Activated CD8-positive, alpha-beta T cell treated with anti-CD3 and anti-CD28 coated beads for 36 hours (primary cell): ENCODE results near the gene SAMD8. TPM values are rescaled to one million over a fixed set of nuclear protein-coding genes. Genes with fewer than 3 reads are reported as not detected.
"Not testable (repeated sequence)": the region's sequence is repeated elsewhere in the genome, so short reads cannot be mapped to it uniquely, and the experiment has no call there.

ENCODE experiments used
- ATAC-seq: fragments of 200-7000 bp; cut with Tn5 transposase; one replicate; pipeline ENCODE4 v1.10.0; 2021; ENCODE audit warnings: mild to moderate bottlenecking, moderate library complexity
- CTCF ChIA-PET: fragments of 350-600 bp; sonication (Branson Sonifier 250); formaldehyde crosslinking; loops from one replicate; lab custom pipeline; 2021; ENCODE audit warnings: antibody characterized with exemption; lab: Charles Lee
- POLR2A ChIA-PET: fragments of 350-600 bp; sonication (Branson Sonifier 250); formaldehyde crosslinking; loops from one replicate; lab custom pipeline; 2021; ENCODE audit warnings: antibody characterized with exemption; lab: Charles Lee
- DNase-seq: peaks from one replicate; pipeline ENCODE4 v3.0.0-alpha.2; 2020
- H3K27ac Mint-ChIP-seq: one replicate; pipeline ENCODE4 v1.8.0; 2021; ENCODE audit warnings: mild to moderate bottlenecking, mixed read lengths
- H3K27me3 Mint-ChIP-seq: one replicate; pipeline ENCODE4 v1.8.0; 2021; ENCODE audit warnings: mixed read lengths
- H3K36me3 Mint-ChIP-seq: one replicate; pipeline ENCODE4 v1.8.0; 2021; ENCODE audit warnings: low read depth, mixed read lengths
- H3K4me1 Mint-ChIP-seq: one replicate; pipeline ENCODE4 v1.8.0; 2021; ENCODE audit warnings: low read depth, mixed read lengths
- H3K4me3 Mint-ChIP-seq: one replicate; pipeline ENCODE4 v1.8.0; 2021; ENCODE audit warnings: mild to moderate bottlenecking, moderate library complexity, mixed read lengths
- H3K9me3 Mint-ChIP-seq: one replicate; pipeline ENCODE4 v1.8.0; 2021; ENCODE audit warnings: mixed read lengths
- CTCF ChIP-seq: fragments of 200-600 bp; IDR thresholded peaks from one replicate; pipeline ENCODE4 v1.8.0; 2022; ENCODE audit warnings: antibody characterized with exemption, mild to moderate bottlenecking
- intact Hi-C: fragments of 100-400 bp; cut with micrococcal nuclease; formaldehyde crosslinking; loops from one replicate; pipeline ENCODE4 v1.10.0; 2022
- total RNA-seq, 2 experiments: library from RNA; stranded (reverse); gene quantifications; one replicate each; pipeline ENCODE4 v1.2.3, GENCODE V29; 2021

SAMD8 gene
- total RNA-seq, 2 experiments from 2014 or later: 21.9 to 23.7 TPM

DNA sequence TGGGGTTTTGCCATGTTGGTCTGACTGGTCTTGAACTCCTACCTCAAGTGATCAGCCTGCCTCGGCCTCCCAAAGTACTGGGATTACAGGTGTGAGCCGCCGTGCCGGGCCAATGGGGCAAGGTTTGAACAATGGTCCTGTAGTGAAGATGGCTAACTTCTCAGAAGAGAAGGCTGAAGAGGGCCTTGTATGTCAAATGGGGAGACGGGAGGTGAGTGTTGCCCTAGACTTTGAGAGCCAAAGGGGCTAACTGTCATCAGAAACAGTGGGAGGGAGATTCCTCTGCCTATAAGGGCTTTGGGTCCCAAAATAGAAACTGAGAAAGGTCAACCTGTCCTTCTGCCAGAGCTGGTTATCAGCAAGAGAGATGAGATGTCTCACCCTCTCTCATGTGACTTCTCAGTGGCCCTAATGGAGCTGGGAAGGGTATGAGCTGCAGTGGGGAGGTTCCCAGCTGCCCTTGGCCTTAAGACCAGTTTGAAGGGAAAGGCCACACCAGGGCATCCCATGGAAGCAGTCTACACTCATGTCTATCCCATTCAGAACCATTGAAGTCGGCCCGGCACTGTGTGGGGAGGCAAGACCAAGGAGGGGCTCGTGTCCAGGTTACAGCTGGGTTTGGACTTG is 1.3 kb upstream of the SAMD8 start:
- no peak for TF ChIP-seq CTCF
- DNase-seq: no peak
- Mint-ChIP-seq H3K36me3 (peaks cover 4% of the 10 kb centered on the region), H3K27ac (peak overlapping the region; percentile 93), H3K4me1 (peaks cover 39% of the 10 kb centered on the region), H3K4me3 (peak overlapping the region; percentile 88), H3K9me3 (no peaks in the 10 kb centered on the region), H3K27me3 (no peaks in the 10 kb centered on the region)
- ChIA-PET CTCF (interaction anchor here (1.0 to 2.5 kb wide), 4 partner anchors 10 to 862 kb away, joined by 3 to 11 read pairs (median 7); partner anchors contain the start of gene COMTD1), POLR2A (interaction anchor here (0.9 to 2.4 kb wide), 3 partner anchors 9 to 933 kb away, joined by 3 to 12 read pairs (median 3); partner anchors contain the start of gene COMTD1)
- intact Hi-C loops: loop anchor here (5.0 kb wide), 1 partner anchor 122 kb away; no protein-coding TSS in a partner anchor
- no peak for ATAC-seq

- DNase-seq (peak; percentile 66), ATAC-seq (peak; percentile 24)
- Mint-ChIP-seq H3K9me3 (no peaks in the 10 kb centered on the region), H3K27ac (peak overlapping the region; percentile 93), H3K36me3 (peaks cover 6% of the 10 kb centered on the region), H3K4me1 (peaks cover 47% of the 10 kb centered on the region), H3K4me3 (peak overlapping the region; percentile 88), H3K27me3 (no peaks in the 10 kb centered on the region)
- ChIA-PET CTCF (interaction anchor here (0.8 to 1.6 kb wide), 8 partner anchors 76 to 128 kb away, joined by 3 to 10 read pairs (median 4); partner anchors contain the start of genes COMTD1 and VDAC2), POLR2A (interaction anchor here (0.5 to 2.4 kb wide), 9 partner anchors 11 to 936 kb away, joined by 3 to 12 read pairs (median 3); partner anchors contain the start of genes COMTD1 and VDAC2)
- no peak for TF ChIP-seq CTCF
- intact Hi-C loops: loop anchor here (5.0 kb wide), 1 partner anchor 120 kb away; no protein-coding TSS in a partner anchor
Measured at GRCh38 chr10:75111907-75112679, 637 bp downstream of the SAMD8 start.

- Mint-ChIP-seq H3K4me1 (peaks cover 47% of the 10 kb centered on the region), H3K36me3 (peaks cover 6% of the 10 kb centered on the region), H3K4me3 (no peak overlapping the region), H3K27me3 (no peaks in the 10 kb centered on the region), H3K27ac (peak overlapping the region; percentile 31), H3K9me3 (no peaks in the 10 kb centered on the region)
- CTCF ChIA-PET: interaction anchor here (1.2 to 2.2 kb wide), 3 partner anchors 14 to 96 kb away, joined by 3 to 15 read pairs (median 6); partner anchors contain the start of gene VDAC2
- TF ChIP-seq CTCF: no peak
- no peak for ATAC-seq
- POLR2A ChIA-PET: interaction anchor here (0.7 to 1.9 kb wide), 2 partner anchors 14 to 95 kb away, joined by 3 to 6 read pairs; partner anchors contain the start of gene VDAC2
- no peak for DNase-seq
- intact Hi-C loops: no loop called here
Measured at GRCh38 chr10:75115137-75115536, 3.7 kb downstream of the SAMD8 start.

- peaks cover 48% of the 10 kb centered on the region for H3K4me1 Mint-ChIP-seq
- POLR2A ChIA-PET, H3K27ac Mint-ChIP-seq, DNase-seq, H3K36me3 Mint-ChIP-seq, ATAC-seq, H3K27me3 Mint-ChIP-seq, intact Hi-C loops, H3K4me3 Mint-ChIP-seq, H3K9me3 Mint-ChIP-seq: not testable (repeated sequence)
- CTCF ChIA-PET: interaction anchor here (0.8 to 1.8 kb wide), 3 partner anchors 12 to 114 kb away, joined by 3 to 6 read pairs (median 4); no protein-coding TSS in a partner anchor
Measured at GRCh38 chr10:75116941-75117775, 5.7 kb downstream of the SAMD8 start.
